ENCODE measurements around the gene FSD1.

DNA sequence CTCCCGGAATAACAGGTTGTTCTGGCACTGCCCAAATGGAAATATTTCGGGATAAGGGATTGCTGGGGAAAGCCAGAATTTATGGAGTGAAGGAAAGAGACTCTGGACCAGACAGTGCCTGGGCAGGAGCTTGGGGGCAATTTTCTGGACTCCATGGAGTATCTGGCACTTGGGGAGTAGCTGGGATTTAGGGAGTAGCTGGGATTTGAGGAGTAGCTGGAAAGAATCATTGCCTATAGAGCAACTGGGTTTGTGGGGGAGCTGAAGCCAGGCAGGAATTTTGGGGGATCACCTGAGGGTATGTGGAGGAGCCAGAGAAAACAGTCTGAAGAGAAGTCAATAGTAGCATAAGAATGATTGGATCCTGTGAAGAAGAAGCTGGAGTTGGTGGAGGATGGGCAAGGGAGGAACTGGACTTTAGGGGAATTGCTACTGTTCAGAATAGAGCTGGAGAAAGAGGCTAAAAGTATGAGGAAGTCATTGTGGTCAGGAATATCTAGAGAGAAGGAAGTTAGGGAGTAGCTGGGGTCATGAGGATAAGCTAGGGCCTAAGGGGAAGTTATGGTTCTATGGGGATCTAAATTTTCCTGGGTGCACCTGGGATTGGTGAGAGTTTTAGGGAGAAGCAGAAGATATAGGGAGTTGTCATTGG is 14.8 kb downstream of the FSD1 start:
- TF ChIP-seq, protein P1, sequence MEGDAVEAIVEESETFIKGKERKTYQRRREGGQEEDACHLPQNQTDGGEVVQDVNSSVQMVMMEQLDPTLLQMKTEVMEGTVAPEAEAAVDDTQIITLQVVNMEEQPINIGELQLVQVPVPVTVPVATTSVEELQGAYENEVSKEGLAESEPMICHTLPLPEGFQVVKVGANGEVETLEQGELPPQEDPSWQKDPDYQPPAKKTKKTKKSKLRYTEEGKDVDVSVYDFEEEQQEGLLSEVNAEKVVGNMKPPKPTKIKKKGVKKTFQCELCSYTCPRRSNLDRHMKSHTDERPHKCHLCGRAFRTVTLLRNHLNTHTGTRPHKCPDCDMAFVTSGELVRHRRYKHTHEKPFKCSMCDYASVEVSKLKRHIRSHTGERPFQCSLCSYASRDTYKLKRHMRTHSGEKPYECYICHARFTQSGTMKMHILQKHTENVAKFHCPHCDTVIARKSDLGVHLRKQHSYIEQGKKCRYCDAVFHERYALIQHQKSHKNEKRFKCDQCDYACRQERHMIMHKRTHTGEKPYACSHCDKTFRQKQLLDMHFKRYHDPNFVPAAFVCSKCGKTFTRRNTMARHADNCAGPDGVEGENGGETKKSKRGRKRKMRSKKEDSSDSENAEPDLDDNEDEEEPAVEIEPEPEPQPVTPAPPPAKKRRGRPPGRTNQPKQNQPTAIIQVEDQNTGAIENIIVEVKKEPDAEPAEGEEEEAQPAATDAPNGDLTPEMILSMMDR (conservative IDR thresholded peaks at IDR 0.05; ENCODE audit: low read length): no peak
- TF ChIP-seq EZH2phosphoT487 (IDR thresholded peaks at IDR 0.05; ENCODE audit: borderline replicate concordance): no peak
